ENCODE measurements around the gene S100A7A.

The S100A7A gene

GRCh38 chr1:153390938-153391710 is 25.2 kb upstream of the S100A7A start, which contains the start of gene S100A8:
TSS of gene S100A8 (minus strand) at chr1:153391073. CDS start at chr1:153390535, 538 bp downstream.
- in situ Hi-C loops (cut with HindIII; ENCODE audit: low pct_ligation_motif_present, low sequenced_read_pairs) = no loop called here
- H3K27ac ChIP-seq = no peak within 1 kb of the TSS
- H3K36me3 ChIP-seq (replicated peaks) = no peaks in the 10 kb centered on the region
- TF ChIP-seq CTCF (IDR thresholded peaks at IDR 0.05; ENCODE audit: low read depth, low read length, missing control alignments) = no peak
- no peak for DNase-seq
- H3K4me3 ChIP-seq (ENCODE audit: low read depth, low read length) = no peak within 1 kb of the TSS
- H3K27me3 ChIP-seq (replicated peaks) = no peaks in the 10 kb centered on the region

GRCh38 chr1:153392258-153392657 is 24.1 kb upstream of the S100A7A start:
- Histone ChIP-seq H3K36me3 (replicated peaks) (no peaks in the 10 kb centered on the region), H3K27me3 (replicated peaks) (no peaks in the 10 kb centered on the region), H3K4me3 (ENCODE audit: low read depth, low read length) (no peak overlapping the region), H3K27ac (no peak overlapping the region)
- no peak for TF ChIP-seq CTCF (IDR thresholded peaks at IDR 0.05; ENCODE audit: low read depth, low read length, missing control alignments)
- no peak for DNase-seq
- in situ Hi-C loops (cut with HindIII; ENCODE audit: low pct_ligation_motif_present, low sequenced_read_pairs) = no loop called here

- Histone ChIP-seq H3K4me3 (ENCODE audit: low read depth, low read length) (no peak overlapping the region), H3K27me3 (replicated peaks) (no peaks in the 10 kb centered on the region), H3K27ac (no peak overlapping the region), H3K36me3 (replicated peaks) (no peaks in the 10 kb centered on the region)
- no peak for TF ChIP-seq CTCF (IDR thresholded peaks at IDR 0.05; ENCODE audit: low read depth, low read length, missing control alignments)
- no peak for DNase-seq
- in situ Hi-C loops (cut with HindIII; ENCODE audit: low pct_ligation_motif_present, low sequenced_read_pairs) = no loop called here
Observed at GRCh38 chr1:153392822-153393221, 23.5 kb upstream of the S100A7A start.

GRCh38 chr1:153393926-153394325 is 22.4 kb upstream of the S100A7A start:
- in situ Hi-C loops (cut with HindIII; ENCODE audit: low pct_ligation_motif_present, low sequenced_read_pairs) = no loop called here
- Histone ChIP-seq H3K27ac (no peak overlapping the region), H3K4me3 (ENCODE audit: low read depth, low read length) (no peak overlapping the region), H3K27me3 (replicated peaks) (no peaks in the 10 kb centered on the region), H3K36me3 (replicated peaks) (no peaks in the 10 kb centered on the region)
- no peak for TF ChIP-seq CTCF (IDR thresholded peaks at IDR 0.05; ENCODE audit: low read depth, low read length, missing control alignments)
- no peak for DNase-seq

GRCh38 chr1:153394391-153394790 is 21.9 kb upstream of the S100A7A start:
- in situ Hi-C loops (cut with HindIII; ENCODE audit: low pct_ligation_motif_present, low sequenced_read_pairs) = no loop called here
- Histone ChIP-seq H3K27me3 (replicated peaks) (no peaks in the 10 kb centered on the region), H3K36me3 (replicated peaks) (no peaks in the 10 kb centered on the region), H3K4me3 (ENCODE audit: low read depth, low read length) (no peak overlapping the region), H3K27ac (no peak overlapping the region)
- DNase-seq = no peak
- TF ChIP-seq CTCF (IDR thresholded peaks at IDR 0.05; ENCODE audit: low read depth, low read length, missing control alignments) = no peak

Data from brain microvascular endothelial cell (primary cell).